HCT116 (cell line): ENCODE measurements around the gene GRPR.

Source experiments
- CEBPB ChIP-seq: IDR thresholded peaks from 2 replicates; pipeline ENCODE4 v1.6.1; 2012; ENCODE audit warnings: low read depth
- CTCF ChIP-seq, 3 experiments: fragments of 200-600 bp in 1 of 3; sonication (generic) in 1 of 3; IDR thresholded peaks in 2 of 3; conservative IDR thresholded peaks in 1 of 3; 2 replicates each; pipeline ENCODE4 v1.5.1; 2012 to 2017; ENCODE audit warnings: low read depth in 2 of 3, low read length in 2 of 3, antibody characterized with exemption in 1 of 3, borderline replicate concordance in 1 of 3, control low read depth in 1 of 3, mild to moderate bottlenecking in 1 of 3, mixed read lengths in 1 of 3, mixed run types in 1 of 3, moderate library complexity in 1 of 3; ENCODE audit not compliant: insufficient read depth in 1 of 3
- EZH2 ChIP-seq: fragments of 200-600 bp; sonication (generic); IDR thresholded peaks from 2 replicates; pipeline ENCODE4 v1.6.1; 2017; ENCODE audit warnings: antibody characterized with exemption, mixed run types
- JUND ChIP-seq: IDR thresholded peaks from 2 replicates; pipeline ENCODE4 v1.6.1; 2012
- POLR2A ChIP-seq: IDR thresholded peaks from 2 replicates; pipeline ENCODE4 v1.7.0; 2011; ENCODE audit warnings: borderline replicate concordance; ENCODE audit not compliant: insufficient read depth, insufficient read length; ENCODE audit errors: extremely low read depth
- SIN3A ChIP-seq: IDR thresholded peaks from 2 replicates; pipeline ENCODE4 v1.6.1; 2012; ENCODE audit warnings: low read depth
- SP1 ChIP-seq: IDR thresholded peaks from 2 replicates; pipeline ENCODE4 v1.6.1; 2012; ENCODE audit warnings: low read depth
- YY1 ChIP-seq: IDR thresholded peaks from 2 replicates; pipeline ENCODE4 v1.6.1; 2011; ENCODE audit warnings: low read length, low read depth, moderate library complexity, mild to moderate bottlenecking; ENCODE audit not compliant: insufficient replicate concordance; ENCODE audit errors: extremely low read depth
- ZFX ChIP-seq: fragments of 450-650 bp; IDR thresholded peaks from 2 replicates; pipeline ENCODE4 v1.6.1; 2017
- ZNF274 ChIP-seq: fragments of 200-500 bp; sonication (Bioruptor generic); IDR thresholded peaks from 2 replicates; pipeline ENCODE4 v1.6.1; 2014; ENCODE audit warnings: mild to moderate bottlenecking, low read depth, low read length, inconsistent platforms
- TF ChIP-seq, protein P1 (sequence below): IDR thresholded peaks from 2 replicates; pipeline ENCODE4 v1.6.1; 2012
- TF ChIP-seq, protein P2 (sequence below): IDR thresholded peaks from 2 replicates; pipeline ENCODE4 v1.6.1; 2012; ENCODE audit warnings: low read depth
- TF ChIP-seq, protein P3 (sequence below): IDR thresholded peaks from 2 replicates; pipeline ENCODE4 v1.6.1; 2012

DNA sequence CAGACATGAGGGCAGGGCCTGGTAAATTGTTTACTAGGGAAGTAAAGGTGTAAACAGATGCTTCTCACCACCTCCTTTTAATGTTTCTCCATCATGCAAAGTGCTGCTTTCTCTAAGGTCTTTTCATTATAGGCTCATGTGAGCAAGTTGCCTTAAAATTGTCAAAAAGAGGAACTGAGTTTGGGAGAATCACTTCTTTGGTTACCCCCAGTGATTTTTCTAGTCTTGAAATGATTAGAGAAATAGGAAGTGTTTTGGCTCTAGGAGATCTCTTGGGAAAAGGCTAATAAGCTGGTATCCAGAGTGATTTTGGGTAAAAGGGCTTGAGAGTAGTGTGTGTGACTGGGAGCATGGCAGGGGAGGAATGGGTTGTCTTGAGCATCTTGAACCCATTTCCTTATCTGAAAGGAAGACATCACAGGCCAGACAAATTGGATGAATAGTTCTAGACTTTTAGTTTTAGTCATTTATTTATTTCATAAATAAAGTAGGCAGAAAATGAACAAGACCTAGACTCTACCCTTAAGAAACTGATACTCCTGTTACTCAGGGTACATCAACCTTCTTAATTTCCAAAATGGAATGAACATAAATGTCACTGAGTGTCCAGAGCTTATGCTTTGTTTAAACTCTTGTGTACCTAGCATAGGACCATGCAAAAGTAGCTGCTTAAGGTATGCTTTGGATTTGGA lies 14.2 kb downstream of the GRPR start:
- no peak for TF ChIP-seq SP1
- TF ChIP-seq ZNF274: no peak
- no peak for TF ChIP-seq POLR2A
- no peak for TF ChIP-seq CTCF (IDR thresholded peaks at IDR 0.05 in 2 of 3, conservative IDR thresholded peaks at IDR 0.05 in 1 of 3; ENCODE audit: borderline replicate concordance in 1 of 3, insufficient read depth in 1 of 3, low read depth in 2 of 3, low read length in 2 of 3)
- TF ChIP-seq YY1: no peak
- no peak for TF ChIP-seq CEBPB
- TF ChIP-seq, protein P1, sequence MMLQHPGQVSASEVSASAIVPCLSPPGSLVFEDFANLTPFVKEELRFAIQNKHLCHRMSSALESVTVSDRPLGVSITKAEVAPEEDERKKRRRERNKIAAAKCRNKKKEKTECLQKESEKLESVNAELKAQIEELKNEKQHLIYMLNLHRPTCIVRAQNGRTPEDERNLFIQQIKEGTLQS: no peak
- TF ChIP-seq ZFX: no peak
- TF ChIP-seq SIN3A: no peak
- TF ChIP-seq, protein P2, sequence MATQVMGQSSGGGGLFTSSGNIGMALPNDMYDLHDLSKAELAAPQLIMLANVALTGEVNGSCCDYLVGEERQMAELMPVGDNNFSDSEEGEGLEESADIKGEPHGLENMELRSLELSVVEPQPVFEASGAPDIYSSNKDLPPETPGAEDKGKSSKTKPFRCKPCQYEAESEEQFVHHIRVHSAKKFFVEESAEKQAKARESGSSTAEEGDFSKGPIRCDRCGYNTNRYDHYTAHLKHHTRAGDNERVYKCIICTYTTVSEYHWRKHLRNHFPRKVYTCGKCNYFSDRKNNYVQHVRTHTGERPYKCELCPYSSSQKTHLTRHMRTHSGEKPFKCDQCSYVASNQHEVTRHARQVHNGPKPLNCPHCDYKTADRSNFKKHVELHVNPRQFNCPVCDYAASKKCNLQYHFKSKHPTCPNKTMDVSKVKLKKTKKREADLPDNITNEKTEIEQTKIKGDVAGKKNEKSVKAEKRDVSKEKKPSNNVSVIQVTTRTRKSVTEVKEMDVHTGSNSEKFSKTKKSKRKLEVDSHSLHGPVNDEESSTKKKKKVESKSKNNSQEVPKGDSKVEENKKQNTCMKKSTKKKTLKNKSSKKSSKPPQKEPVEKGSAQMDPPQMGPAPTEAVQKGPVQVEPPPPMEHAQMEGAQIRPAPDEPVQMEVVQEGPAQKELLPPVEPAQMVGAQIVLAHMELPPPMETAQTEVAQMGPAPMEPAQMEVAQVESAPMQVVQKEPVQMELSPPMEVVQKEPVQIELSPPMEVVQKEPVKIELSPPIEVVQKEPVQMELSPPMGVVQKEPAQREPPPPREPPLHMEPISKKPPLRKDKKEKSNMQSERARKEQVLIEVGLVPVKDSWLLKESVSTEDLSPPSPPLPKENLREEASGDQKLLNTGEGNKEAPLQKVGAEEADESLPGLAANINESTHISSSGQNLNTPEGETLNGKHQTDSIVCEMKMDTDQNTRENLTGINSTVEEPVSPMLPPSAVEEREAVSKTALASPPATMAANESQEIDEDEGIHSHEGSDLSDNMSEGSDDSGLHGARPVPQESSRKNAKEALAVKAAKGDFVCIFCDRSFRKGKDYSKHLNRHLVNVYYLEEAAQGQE: no peak
- no peak for TF ChIP-seq JUND
- TF ChIP-seq EZH2: no peak
- TF ChIP-seq, protein P3, sequence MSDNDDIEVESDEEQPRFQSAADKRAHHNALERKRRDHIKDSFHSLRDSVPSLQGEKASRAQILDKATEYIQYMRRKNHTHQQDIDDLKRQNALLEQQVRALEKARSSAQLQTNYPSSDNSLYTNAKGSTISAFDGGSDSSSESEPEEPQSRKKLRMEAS: no peak
